Lower leg skin (tissue), 3 donors: Measurements from ENCODE around the gene ADGRD1.

Experiments used
- POLR2A ChIP-seq, 2 donors: fragments of 450-650 bp; IDR thresholded peaks; one replicate each; pipeline ENCODE4 v1.6.1; 2016 to 2017; ENCODE audit warnings: antibody characterized with exemption in 2 of 2, mild to moderate bottlenecking in 1 of 2, moderate library complexity in 1 of 2
- TF ChIP-seq, protein P1 (sequence below), 3 donors: fragments of 450-650 bp; IDR thresholded peaks; one replicate each; pipeline ENCODE4 v1.5.1; 2016; ENCODE audit warnings: antibody characterized with exemption in 3 of 3, mild to moderate bottlenecking in 3 of 3, moderate library complexity in 2 of 3

DNA sequence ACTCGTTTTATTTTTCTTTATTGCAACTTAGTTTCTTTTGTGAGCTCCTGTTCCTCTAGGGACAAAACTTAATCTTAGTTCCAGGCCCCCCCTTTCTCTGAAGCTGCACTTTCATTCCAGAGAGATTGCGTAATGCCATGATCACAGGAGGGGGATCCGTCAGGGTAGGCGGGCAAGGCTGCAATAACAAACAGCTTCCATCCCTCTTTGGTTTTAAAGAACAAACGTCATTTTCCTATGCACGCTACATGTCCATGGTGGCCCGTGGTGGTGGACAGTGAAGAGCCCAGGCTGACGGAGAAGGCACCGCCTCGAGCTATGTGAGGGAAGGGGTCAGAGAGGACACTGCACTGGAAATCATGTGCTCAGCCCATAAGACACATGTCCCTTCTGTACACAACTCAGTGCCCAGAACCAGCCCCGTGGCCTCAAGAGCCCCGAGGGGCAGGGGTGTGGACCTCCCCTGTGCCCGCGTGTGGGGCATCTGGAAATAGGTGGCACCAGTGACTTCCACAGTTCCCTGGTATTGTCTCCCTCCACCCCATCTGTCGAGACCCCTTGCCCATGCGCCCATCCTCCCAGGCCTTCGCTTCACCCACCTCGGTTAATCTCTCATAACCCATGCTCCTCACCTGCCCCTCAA, 161.4 kb downstream of the ADGRD1 start:
- TF ChIP-seq, protein P1, sequence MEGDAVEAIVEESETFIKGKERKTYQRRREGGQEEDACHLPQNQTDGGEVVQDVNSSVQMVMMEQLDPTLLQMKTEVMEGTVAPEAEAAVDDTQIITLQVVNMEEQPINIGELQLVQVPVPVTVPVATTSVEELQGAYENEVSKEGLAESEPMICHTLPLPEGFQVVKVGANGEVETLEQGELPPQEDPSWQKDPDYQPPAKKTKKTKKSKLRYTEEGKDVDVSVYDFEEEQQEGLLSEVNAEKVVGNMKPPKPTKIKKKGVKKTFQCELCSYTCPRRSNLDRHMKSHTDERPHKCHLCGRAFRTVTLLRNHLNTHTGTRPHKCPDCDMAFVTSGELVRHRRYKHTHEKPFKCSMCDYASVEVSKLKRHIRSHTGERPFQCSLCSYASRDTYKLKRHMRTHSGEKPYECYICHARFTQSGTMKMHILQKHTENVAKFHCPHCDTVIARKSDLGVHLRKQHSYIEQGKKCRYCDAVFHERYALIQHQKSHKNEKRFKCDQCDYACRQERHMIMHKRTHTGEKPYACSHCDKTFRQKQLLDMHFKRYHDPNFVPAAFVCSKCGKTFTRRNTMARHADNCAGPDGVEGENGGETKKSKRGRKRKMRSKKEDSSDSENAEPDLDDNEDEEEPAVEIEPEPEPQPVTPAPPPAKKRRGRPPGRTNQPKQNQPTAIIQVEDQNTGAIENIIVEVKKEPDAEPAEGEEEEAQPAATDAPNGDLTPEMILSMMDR (IDR thresholded peaks at IDR 0.05): no peak
- TF ChIP-seq POLR2A (IDR thresholded peaks at IDR 0.05): no peak
